ENCODE results near the gene GOLGB1. TPM values are rescaled to one million over a fixed set of nuclear protein-coding genes. Genes with fewer than 3 reads are reported as not detected.

The GOLGB1 gene
- total RNA-seq, 6 donors from 2014 or later, result 46.4 to 116 (median 51.8) TPM

- Histone ChIP-seq H3K4me3 (no peak overlapping the region), H3K4me1 (no peaks in the 10 kb centered on the region), H3K27me3 (no peaks in the 10 kb centered on the region), H3K36me3 (peaks cover 5 to 25% (median 22%) of the 10 kb centered on the region in 4 donors), H3K27ac (no peak overlapping the region), H3K9me3 (no peaks in the 10 kb centered on the region)
- 96 to 97% methylated on average over 2 of the region's 2 CpGs for WGBS, 2 donors
- ATAC-seq (ENCODE audit: low FRiP score in 2 of 2), result no peak
- TF ChIP-seq POLR2AphosphoS5 (IDR thresholded peaks at IDR 0.05) (no peak), POLR2A (IDR thresholded peaks at IDR 0.05) (no peak), EP300 (IDR thresholded peaks at IDR 0.05) (no peak), CTCF (IDR thresholded peaks at IDR 0.05) (no peak)
- no peak for DNase-seq
These were observed 108.4 kb downstream of the GOLGB1 start for GRCh38 chr3:121641127-121641526.

GRCh38 chr3:121637922-121638321 is 111.6 kb downstream of the GOLGB1 start:
- Histone ChIP-seq H3K36me3 (peaks cover 3 to 35% (median 25%) of the 10 kb centered on the region in 4 donors), H3K4me3 (no peak overlapping the region), H3K4me1 (no peaks in the 10 kb centered on the region), H3K27me3 (no peaks in the 10 kb centered on the region), H3K27ac (no peak overlapping the region), H3K9me3 (no peaks in the 10 kb centered on the region)
- no peak for ATAC-seq (ENCODE audit: low FRiP score in 2 of 2)
- WGBS, 2 donors, result 79 to 100% methylated on average over 1 of the region's 1 CpG
- DNase-seq, result no peak
- TF ChIP-seq POLR2AphosphoS5 (IDR thresholded peaks at IDR 0.05), result no peak
- TF ChIP-seq EP300 (IDR thresholded peaks at IDR 0.05), result no peak
- TF ChIP-seq POLR2A (IDR thresholded peaks at IDR 0.05), result no peak
- no peak for TF ChIP-seq CTCF (IDR thresholded peaks at IDR 0.05)

- TF ChIP-seq POLR2AphosphoS5 (IDR thresholded peaks at IDR 0.05), result no peak
- TF ChIP-seq EP300 (IDR thresholded peaks at IDR 0.05), result no peak
- no peak for TF ChIP-seq POLR2A (IDR thresholded peaks at IDR 0.05)
- TF ChIP-seq CTCF (IDR thresholded peaks at IDR 0.05), result no peak
- no peaks in the 10 kb centered on the region for H3K27me3 ChIP-seq
- no peak overlapping the region for H3K4me3 ChIP-seq
- H3K9me3 ChIP-seq, result no peaks in the 10 kb centered on the region
- no peak for ATAC-seq (ENCODE audit: low FRiP score in 2 of 2)
- no peaks in the 10 kb centered on the region for H3K4me1 ChIP-seq
- 95 to 100% methylated on average over 1 of the region's 1 CpG for WGBS, 2 donors
- H3K36me3 ChIP-seq, result peaks cover 0 to 25% (median 19%) of the 10 kb centered on the region in 4 donors
- DNase-seq, result no peak
- H3K27ac ChIP-seq, result no peak overlapping the region
These were observed 119.2 kb downstream of the GOLGB1 start for GRCh38 chr3:121630355-121630754.

- DNase-seq, result no peak
- H3K9me3 ChIP-seq, result no peaks in the 10 kb centered on the region
- ATAC-seq (ENCODE audit: low FRiP score in 2 of 2), result no peak
- H3K4me1 ChIP-seq, result no peaks in the 10 kb centered on the region
- peaks cover 0 to 25% (median 19%) of the 10 kb centered on the region in 4 donors for H3K36me3 ChIP-seq
- H3K27ac ChIP-seq, result no peak overlapping the region
- 74 to 81% methylated on average over 6 of the region's 6 CpGs for WGBS, 2 donors
- no peak for TF ChIP-seq POLR2A (IDR thresholded peaks at IDR 0.05)
- no peak for TF ChIP-seq CTCF (IDR thresholded peaks at IDR 0.05)
- TF ChIP-seq POLR2AphosphoS5 (IDR thresholded peaks at IDR 0.05), result no peak
- TF ChIP-seq EP300 (IDR thresholded peaks at IDR 0.05), result no peak
- no peaks in the 10 kb centered on the region for H3K27me3 ChIP-seq
- H3K4me3 ChIP-seq, result no peak overlapping the region
These were observed 119.9 kb downstream of the GOLGB1 start for GRCh38 chr3:121629601-121630000.

GRCh38 chr3:121627622-121628021 is 121.9 kb downstream of the GOLGB1 start:
- DNase-seq (no peak), ATAC-seq (ENCODE audit: low FRiP score in 2 of 2) (no peak)
- WGBS, 2 donors, result 65 to 67% methylated on average over 3 of the region's 3 CpGs
- no peaks in the 10 kb centered on the region for H3K9me3 ChIP-seq
- H3K4me1 ChIP-seq, result no peaks in the 10 kb centered on the region
- peaks cover 0 to 9% (median 6%) of the 10 kb centered on the region in 4 donors for H3K36me3 ChIP-seq
- no peaks in the 10 kb centered on the region for H3K27me3 ChIP-seq
- TF ChIP-seq POLR2AphosphoS5 (IDR thresholded peaks at IDR 0.05), result no peak
- TF ChIP-seq CTCF (IDR thresholded peaks at IDR 0.05), result no peak
- no peak for TF ChIP-seq EP300 (IDR thresholded peaks at IDR 0.05)
- no peak for TF ChIP-seq POLR2A (IDR thresholded peaks at IDR 0.05)
- no peak overlapping the region for H3K27ac ChIP-seq
- H3K4me3 ChIP-seq, result no peak overlapping the region
